HG03039 (cell line): Measurements from ENCODE around the gene ABR.
"Not testable (repeated sequence)": the region's sequence is repeated elsewhere in the genome, so short reads cannot be mapped to it uniquely, and the experiment has no call there.

Source experiments
- ATAC-seq: cut with Tn5 transposase; IDR thresholded peaks from one replicate; pipeline ENCODE4 v1.9.1; 2021; ENCODE audit warnings: mild to moderate bottlenecking, moderate library complexity; ENCODE audit not compliant: unreplicated experiment

ABR gene

DNA sequence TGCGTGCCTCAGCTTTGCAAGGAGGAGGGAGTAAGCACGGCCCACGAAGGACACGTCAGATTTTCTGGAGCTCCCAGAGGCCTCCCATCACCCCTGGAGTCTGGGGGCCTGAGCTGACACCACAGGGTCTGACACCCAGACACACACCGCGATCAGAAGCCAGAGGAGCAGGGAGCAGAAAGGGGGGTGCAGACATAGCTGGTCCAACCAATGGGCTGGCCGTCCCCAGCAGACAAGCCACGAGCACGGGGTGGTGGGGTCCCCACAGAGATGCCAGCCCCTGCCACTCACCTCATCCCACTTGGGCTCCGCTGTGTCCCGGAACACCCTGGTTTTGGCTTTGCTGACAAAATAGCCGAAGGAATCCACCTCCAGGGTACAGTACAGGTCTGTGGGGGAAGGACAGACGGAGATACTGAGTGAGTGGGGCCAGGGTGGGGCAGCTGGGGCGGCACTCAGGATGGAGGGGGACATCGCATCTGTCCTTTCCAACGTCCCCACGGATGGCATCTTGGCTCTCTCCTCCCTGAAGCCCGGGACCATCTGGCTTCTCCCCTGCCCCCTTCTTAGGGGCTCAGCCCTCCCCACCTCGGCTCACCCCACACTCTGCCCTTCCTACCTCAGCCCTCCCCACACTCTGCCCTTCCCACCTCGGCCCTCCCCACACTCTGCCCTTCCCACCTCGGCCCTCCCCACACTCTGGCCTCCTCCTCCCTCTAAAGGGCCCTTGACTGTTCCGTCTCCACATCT lies 129.4 kb downstream of the ABR start:
- no peak for ATAC-seq

DNA sequence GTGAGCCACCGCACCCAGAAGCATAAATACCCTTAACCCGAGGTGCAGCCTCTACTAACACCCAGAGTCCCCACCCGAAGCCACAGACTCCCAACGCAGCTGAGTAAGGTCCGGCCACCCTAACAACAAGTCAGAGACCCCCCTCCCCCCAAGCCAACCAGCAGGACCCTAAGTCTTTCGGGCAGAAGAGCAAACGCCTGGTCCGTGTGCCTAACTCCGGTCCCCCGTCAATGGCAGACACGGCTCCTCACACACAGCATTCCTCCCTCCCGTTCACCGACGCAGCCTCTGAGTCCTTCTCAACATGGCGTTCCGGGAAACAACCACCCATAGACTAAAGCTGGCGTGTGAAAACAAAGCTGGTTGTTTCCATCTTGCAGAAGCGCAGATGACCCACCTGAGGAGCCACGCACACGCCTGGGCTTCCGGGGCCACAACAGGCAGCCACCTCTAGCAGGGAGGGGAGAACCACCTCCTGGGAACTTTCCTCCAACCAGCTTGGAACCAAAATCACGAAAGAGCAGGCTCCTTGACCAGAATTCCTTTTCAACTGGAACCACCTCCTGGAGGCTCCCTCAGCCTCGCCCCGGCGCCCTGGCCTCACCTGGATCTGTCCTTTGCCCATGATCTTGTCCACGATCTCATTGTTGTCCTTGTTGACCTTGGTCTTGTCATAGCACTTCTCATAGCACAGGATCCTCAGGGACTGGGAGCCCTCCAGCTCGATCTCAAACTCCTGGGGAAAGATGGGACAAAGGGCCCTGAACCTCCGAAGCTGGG lies 130.1 kb downstream of the ABR start:
- ATAC-seq = no peak

DNA sequence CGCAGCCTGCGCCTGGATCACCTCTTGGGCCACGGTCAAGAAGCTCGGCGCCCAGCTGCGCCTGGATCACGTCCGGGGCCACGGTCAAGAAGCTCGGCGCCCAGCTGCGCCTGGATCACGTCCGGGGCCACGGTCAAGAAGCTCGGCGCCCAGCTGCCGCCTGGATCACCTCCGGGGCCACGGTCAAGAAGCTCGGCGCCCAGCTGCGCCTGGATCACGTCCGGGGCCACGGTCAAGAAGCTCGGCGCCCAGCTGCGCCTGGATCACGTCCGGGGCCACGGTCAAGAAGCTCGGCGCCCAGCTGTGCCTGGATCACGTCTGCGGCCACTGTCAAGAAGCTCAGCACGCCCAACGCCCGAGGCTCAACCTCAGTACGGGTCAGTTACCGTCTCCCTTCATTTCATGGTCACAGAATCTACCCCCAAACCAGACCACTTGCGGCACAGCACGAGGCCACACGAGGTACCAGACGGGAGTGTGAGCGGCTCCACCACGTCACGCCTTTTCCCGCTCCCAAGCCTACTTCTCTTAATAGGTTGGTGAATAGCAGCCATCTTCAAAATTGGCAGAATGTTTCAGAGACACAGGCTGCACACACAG lies 131.2 kb downstream of the ABR start:
- ATAC-seq = not testable (repeated sequence)

DNA sequence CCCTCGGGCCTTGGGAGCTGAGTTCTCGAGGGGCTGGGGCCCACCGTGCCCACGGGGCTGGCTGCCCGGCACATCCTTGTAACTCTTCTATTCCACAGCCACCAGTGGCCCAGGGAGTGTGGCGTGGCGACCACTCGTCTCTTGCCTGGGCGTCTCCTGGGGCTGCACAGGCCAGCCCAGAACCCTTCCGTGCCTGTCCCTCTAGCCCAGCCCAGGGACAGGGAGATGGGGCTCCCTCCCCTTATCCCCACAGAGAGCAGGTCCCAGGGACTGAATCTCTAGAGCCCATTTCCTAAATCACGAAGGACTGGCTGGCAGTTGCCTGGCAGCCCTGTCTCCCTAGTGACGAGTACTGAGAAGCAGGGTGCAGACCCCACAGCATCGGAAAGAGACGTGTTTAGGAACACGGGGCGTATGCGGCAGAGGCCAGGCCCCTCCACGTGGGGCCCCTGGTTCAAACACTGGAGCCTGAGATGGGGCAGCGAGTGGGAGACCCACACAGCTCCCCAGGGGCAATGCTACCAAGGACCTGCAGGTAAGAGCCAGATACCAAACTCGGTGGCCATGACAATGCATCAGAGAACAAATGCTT lies 131.8 kb downstream of the ABR start:
- ATAC-seq = no peak

DNA sequence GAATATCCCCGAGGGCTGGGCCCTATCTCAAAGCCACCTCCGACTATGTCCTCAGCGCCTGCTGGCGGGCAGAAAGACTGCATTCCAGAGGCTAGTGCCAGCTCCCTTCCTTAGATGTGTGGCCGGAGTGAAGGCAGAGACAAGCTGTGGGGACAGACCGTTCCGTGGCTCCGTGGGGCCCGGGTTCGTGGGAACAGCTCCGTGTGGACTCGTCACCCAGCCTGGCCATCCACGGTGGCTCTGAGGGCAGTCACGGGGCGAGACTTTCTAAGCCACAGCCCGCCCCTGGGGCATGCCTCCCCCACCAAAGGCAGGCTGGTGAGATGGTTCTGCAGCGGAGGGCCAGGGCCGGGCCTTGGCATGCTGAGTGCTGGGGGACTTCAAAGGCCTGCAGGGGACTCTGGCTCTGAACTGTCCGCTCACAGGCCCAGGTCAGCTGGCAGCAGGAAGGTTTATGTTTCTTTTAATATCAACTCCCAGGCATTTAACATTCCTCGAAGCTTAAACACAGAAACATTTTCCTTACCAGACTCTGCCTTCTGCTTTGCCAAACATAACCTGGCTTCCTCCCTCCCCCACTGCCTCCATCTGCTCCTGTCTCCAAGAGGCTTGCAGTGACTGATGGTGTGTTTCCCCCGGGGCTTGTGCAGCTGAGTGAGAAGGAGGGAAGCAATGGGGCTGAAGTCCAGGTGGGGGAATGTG lies 132.5 kb downstream of the ABR start:
- ATAC-seq = no peak

DNA sequence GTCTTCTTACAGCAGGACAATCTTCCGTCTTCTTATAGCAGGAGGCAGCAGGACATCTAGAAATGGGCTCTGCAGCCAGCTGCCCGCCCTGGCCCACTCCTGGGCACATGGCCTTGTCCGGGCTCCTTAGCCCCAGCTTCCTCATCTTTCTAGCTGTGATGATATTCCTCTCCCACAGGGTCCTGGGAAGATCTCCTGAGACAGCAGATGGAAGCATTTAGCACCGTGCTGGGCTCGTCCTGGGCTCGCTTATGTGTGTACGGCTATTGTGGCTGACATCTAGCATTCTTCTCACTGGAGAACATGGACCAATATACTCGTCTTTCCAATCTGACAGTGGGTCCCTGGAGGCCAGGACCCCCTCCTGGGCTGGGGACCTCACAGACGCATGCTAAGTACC lies 134.3 kb downstream of the ABR start:
- no peak for ATAC-seq

DNA sequence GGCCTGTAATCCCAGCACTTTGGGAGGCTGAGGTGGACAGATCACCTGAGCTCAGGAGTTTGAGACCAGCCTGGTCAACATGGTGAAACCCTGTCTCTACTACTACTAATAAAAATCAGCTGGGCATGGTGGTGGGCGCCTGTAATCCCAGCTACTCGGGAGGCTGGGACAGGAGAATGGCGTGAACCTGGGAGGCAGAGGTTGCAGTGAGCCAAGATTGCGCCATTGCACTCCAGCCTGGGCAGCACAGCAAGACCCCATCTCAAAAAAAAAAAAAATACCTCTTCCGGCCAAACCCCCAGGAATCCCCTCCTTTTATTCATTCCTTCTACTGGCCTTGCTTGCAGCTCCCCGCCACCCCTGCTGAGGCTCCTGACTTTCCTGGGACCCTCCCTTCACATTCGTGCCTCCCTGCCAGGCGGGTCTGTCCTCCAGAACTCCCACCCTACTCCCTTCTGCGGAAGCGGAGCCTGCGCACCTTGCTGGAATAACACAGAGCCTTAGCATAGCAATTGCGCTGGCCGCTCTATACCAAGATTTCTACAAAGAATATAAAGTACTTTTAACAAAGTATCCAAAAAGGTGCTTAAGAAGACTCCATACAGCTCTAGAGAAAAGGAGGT lies 135.3 kb downstream of the ABR start:
- ATAC-seq = not testable (repeated sequence)

DNA sequence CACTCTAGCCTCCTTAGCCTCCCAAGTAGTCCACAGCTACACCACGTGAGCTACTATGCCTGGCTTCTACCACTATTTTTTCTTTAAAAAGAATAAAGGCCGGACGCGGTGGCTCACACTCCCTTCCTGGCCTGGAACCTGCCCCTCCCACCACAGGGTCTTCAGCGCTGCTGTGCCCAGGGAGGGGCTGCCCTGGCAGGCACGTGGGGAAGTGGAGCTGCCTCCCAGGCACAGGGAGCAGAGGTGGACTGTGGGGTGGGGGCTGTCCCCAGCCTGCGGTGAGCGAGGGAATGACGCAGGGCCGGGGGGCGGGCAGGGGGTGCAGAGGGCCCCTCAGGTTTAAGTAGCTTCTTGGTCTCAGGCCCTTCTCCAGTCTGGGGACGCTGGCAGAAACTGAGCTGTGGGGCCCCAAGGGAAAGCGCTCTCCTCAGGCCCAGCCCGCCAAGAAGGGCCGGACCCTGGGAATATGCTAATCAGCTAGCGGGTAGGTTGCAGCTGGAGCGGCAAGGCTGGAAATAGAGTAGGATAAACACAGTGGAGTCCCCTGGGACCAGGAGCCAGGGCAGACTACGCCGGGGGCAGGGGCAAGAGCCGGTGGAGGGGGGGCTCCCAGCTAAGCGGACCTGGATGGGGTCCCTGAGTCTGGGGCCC lies 136.1 kb downstream of the ABR start:
- no peak for ATAC-seq

DNA sequence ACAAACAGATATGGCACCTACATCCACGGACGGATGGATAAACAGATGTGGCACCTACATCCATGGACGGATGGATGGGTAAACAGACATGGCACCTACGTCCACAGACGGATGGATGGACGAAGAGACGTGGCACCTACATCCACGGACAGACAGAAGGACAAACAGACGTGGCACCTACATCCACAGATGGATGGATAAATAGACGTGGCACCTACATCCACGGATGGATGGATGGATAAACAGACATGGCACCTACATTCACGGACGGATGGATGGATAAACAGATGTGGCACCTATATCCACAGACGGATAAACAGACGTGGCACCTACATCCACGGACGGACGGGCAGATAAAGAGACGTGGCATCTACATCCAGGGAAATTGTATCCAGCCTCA lies 137.3 kb downstream of the ABR start:
- no peak for ATAC-seq

DNA sequence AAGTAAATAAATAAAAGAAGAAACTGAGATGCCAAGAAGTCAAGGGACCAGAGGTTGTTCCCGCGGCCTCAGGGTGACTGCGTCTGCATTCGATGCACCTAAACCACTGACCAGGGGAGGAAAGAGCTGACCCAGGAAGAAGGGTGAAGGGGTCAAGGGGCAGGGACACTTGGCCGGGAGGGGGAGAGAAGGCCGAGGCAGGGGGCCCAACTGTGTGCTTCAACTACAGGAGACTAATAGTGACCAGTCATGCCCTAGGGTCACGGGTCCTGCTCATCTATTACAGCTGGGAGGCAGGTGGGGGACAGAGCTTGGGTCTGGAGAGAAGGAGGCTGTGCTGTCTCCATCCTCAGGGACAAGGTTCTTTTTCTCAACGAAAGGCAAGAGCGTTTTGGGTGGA lies 138.0 kb downstream of the ABR start:
- no peak for ATAC-seq

DNA sequence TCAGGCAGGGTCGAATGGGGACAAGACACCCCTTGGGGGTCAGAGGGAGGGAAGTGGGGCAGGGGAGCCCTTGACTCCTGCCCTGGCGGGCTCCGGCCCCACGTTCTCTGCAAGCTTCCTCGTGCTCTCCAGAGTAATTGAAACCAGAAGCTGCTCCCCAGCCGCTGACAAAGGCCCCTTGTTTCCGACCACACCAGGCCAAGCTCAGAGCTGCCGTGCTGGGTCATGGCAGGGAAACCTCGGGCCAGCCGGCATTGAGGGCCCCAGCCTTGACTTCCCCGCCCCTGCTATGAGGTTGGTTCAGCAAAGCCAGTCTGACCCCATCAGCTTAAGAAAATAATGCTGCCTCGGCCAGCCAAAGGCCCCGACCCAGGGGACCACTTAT lies 139.6 kb downstream of the ABR start:
- ATAC-seq = no peak

DNA sequence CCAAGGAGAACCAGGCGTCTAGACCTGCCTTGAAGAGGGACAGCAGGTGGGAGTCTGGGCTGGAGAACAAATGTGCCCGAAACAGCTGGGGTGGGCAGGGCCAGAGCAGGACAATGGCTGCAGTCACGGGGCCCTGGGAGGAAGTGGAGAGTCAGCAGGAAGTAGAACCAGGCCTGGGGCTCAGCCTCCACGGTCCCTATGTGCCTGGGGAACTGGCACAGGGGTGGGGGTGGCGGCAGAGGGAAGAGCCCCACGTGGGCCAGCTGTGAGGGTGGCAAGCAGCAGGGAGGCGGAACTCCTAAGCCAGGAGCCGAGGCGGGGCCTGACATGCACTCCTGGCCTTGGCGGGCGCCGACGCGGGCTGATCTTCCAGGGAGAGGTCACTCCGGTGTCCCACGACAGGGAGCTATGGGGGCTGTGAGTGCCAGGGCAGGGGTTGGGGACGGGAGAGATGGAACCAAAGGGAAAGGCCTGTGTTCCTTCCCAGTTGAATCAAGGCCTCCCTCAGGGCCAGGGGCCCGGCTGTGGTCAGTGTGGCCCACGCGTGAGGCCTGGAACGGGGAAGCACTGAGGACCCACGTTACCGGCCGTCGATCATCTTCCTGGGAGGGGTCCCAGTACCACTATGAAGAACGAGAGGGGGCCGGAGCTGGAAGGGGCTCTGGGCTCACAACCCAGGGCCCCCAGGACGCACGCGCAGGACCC lies 140.1 kb downstream of the ABR start:
- no peak for ATAC-seq

DNA sequence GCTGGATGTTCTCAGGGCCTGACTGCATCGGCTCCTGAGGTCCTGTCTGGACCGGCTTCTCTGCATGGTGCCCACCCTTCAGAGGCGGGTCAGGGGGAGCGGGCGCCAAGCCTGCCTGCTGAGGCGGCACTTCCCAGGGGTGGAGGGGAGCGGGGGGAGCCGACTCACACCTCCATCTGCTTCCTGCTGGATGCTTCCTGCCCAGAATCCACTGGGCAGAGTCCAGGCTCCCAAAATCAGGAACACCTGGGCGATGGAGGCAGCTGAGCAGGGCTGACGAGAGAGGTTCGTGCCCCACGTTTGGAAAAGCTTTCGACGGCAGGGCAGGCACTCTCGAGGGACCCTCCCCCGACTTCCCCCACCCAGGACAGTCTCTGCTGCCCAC lies 140.7 kb downstream of the ABR start:
- no peak for ATAC-seq

DNA sequence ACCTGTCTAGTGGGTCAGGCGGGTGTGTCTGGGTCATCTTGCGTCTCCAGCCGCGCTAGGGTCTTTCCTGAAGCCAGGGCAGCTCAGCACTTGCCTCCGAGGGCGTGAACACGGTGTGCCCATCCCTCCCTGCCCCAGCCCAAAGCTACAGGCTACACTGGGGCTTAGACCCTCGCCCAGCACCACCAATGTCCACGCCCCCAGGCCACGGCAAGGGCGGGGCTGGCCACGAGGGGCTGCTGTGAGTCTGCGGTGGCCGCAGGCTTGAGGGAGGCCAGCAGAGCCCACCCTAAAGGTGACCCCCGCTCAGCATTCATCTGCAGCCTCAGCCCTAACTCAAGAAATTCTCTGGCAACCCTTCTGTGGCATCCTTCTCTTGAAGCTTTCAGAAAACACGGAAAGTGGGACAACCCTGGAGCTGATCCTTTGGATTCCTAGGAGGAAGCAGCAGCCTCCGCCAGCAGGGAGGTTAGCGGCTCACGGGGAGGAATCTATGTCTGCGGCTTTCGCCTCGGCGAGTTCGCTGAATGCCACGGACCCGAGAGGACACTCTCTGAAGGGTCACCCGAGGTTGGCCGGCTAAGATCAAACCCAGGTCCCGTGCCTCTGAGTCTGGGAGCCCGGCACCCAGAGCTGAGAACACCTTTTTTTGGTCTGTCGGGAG lies 141.2 kb downstream of the ABR start:
- ATAC-seq = no peak

DNA sequence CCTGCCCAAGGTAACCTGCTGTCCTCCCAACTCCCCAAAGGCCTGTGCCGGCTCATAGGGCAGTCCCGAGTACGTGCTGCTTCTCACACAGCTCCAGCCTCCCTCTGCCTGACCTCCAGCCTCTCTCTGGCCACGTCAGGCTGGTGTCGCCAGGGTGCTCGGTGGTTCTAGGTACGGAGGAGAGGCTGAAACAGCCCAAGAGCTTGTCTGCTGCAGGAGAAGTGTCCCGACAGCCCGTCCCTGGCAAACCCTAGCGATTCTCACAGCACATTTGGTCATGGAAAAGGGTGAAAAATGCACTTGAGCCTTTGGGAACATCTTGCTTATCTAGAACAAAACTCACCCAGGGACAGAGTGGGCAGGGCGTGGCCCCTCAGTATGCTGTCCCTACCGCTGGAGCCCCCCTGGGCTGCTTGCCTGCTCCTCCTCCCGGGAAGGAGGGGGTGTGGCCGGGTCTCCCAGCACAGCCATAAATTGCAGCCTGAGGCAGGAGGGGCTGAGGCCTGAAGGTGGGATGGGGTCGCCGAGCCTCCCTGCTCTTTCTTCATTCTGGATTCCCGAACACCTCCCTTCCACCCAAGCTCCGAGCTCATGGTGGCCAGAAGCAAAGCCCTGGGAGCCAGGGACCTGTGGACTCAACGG lies 142.4 kb downstream of the ABR start:
- ATAC-seq = no peak

DNA sequence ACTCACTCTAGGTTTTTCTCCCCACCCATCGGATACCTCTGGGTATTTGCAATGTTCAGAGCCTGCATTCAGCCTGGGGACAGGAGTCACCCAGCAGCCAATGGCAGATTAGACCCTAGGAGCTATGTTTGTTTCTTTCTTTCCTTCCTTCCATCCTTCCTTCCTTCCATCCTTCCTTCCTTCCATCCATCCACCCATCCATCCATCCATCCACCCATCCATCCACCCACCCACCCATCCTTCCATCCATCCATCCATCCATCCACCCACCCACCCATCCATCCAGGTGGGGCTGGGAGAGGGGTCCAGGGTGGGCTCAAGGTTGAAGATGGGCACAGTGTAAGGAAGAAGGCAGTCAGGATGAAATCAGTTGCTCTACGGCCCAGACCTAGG lies 142.9 kb downstream of the ABR start:
- ATAC-seq = no peak

DNA sequence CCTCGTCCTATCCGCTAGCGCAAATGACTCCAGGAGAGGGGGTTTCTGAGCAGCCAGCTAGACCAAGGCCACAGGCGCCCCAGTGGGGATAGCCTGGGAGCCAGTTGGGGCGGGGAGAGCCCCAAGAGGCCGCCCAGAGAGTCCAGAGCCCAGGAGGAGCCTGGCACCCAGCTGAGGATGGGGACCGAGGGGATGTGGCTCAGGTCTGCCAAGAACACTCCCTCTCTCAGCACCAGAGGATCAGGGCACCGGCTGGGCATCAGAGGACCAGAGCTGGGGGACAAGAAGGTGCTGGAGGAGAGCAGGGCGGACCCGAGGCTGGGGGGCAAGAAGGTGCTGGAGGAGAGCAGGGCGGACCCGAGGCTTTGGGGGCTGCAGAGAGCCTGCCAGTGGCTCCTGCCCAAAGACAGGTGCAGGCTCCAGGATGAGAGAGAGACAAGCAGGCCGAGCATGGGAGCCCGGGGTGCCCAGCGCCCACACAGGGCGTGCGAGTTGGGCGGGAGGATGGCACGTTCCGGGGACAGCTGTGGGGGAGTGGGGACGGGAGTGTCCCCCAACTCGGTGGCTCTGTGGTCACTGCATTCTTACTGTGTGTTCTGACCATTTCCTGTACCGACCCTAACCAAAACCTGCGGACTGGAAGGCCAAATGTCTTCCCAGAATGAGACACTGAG lies 143.5 kb downstream of the ABR start:
- ATAC-seq = no peak

DNA sequence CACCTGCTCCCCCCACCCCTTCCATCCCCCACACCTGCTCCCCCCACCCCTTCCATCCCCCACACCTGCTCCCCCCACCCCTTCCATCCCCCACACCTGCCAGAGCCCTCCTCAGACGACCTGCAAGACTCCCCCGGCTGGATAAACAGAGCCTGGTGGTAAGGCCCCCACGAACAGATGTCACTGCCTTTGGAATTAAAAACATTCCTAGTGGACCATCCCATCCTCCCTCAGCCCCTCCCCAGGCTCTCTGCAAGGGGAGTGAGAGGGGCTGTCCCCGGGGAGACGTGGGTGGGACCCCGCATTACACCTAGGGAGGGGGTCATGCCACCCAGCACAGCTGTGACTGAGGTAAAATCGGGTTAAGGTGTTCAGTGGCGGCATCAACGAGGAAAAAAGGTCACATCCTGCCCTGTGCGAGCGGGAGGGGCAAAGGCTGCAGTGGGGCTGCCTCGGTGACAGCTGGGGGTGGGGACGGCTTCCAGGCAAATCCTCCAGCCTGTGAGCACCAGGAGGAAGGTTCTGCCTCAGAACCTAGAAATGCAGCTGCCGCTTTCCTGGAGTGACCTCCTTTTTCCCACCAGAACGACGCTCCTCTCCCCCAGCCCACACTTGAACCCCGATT lies 144.1 kb downstream of the ABR start:
- no peak for ATAC-seq
